HCT116 (cell line): ENCODE data around the gene RASSF5. TPM values are rescaled to one million over a fixed set of nuclear protein-coding genes. Genes with fewer than 3 reads are reported as not detected.

Experiments used
- ATAC-seq: fragments of 200-7000 bp; cut with Tn5 transposase; 2 replicates; pipeline ENCODE4 v1.9.1; 2020; ENCODE audit warnings: mild to moderate bottlenecking, moderate library complexity
- BruUV-seq: library from RNA; stranded (reverse); fragments of 400-500 nt; replicated peaks from 2 replicates; lab custom pipeline; 2021; lab: Mats Ljungman, UMichigan
- CTCF ChIA-PET: fragments of 300-600 bp; sonication (Branson Sonifier 250); formaldehyde crosslinking; loops from one replicate; lab custom pipeline; 2021; ENCODE audit warnings: antibody characterized with exemption; lab: Charles Lee
- POLR2A ChIA-PET: fragments of 300-600, 350-600 bp; sonication (Branson Sonifier 250); formaldehyde crosslinking; loops from one replicate; lab custom pipeline; 2021; ENCODE audit warnings: antibody characterized with exemption; lab: Charles Lee
- RAD21 ChIA-PET, 2 experiments: fragments of 300-600 bp; sonication (Branson Sonifier 250); formaldehyde crosslinking; loops; one replicate each; lab custom pipeline; 2023; ENCODE audit warnings: low total read pairs in 2 of 2; ENCODE audit not compliant: uncharacterized antibody in 2 of 2, unreplicated experiment in 2 of 2, low non-redundant PET in 1 of 2; lab: Charles Lee
- DNase-seq: peaks from one replicate; pipeline ENCODE4 v3.0.0-alpha.2; 2010; ENCODE audit warnings: low read depth, low spot score
- H2AFZ ChIP-seq: fragments of 200-600 bp; shearing (Covaris generic), sonication (generic); 2 replicates; pipeline ENCODE4 v1.6.1; 2017; ENCODE audit warnings: low read depth, mixed run types, mixed read lengths, antibody characterized with exemption, low read length; ENCODE audit not compliant: poor library complexity, severe bottlenecking
- H3K27ac ChIP-seq: 2 replicates; pipeline ENCODE4 v1.5.1; 2012; ENCODE audit warnings: low read depth, low read length
- H3K27me3 ChIP-seq: fragments of 200-600 bp; sonication (generic); 2 replicates; pipeline ENCODE4 v1.6.1; 2016; ENCODE audit warnings: mixed run types, low read length, mixed read lengths; ENCODE audit not compliant: insufficient read depth
- H3K36me3 ChIP-seq, 2 experiments: fragments of 200-500 bp in 1 of 2; fragments of 200-600 bp in 1 of 2; sonication (Bioruptor generic) in 1 of 2; sonication (generic) in 1 of 2; 2 replicates each; pipeline versions ENCODE4 v1.5.1 to v1.6.1; 2014 to 2016; ENCODE audit warnings: low read length in 2 of 2, inconsistent platforms in 1 of 2, mixed read lengths in 1 of 2, mixed run types in 1 of 2; ENCODE audit not compliant: insufficient read depth in 2 of 2, control insufficient read depth in 1 of 2
- H3K4me1 ChIP-seq, 2 experiments: fragments of 200-600 bp in 1 of 2; sonication (generic) in 1 of 2; 2 replicates each; pipeline versions ENCODE4 v1.5.1 to v1.6.1; 2012 to 2017; ENCODE audit warnings: low read length in 2 of 2, inconsistent platforms in 1 of 2, mild to moderate bottlenecking in 1 of 2, mixed read lengths in 1 of 2, mixed run types in 1 of 2, moderate library complexity in 1 of 2; ENCODE audit not compliant: insufficient read depth in 2 of 2, control insufficient read depth in 1 of 2
- H3K4me2 ChIP-seq: fragments of 200-600 bp; sonication (generic); 2 replicates; pipeline ENCODE4 v1.6.1; 2017; ENCODE audit warnings: mixed run types, low read length, mixed read lengths
- H3K4me3 ChIP-seq, 2 experiments: fragments of 200-600 bp in 1 of 2; sonication (generic) in 1 of 2; replicated peaks in 1 of 2; 2 replicates each; pipeline ENCODE4 v1.5.1; 2011 to 2016; ENCODE audit warnings: low read length in 2 of 2, control low read depth in 1 of 2, low read depth in 1 of 2, mild to moderate bottlenecking in 1 of 2, mixed read lengths in 1 of 2, mixed run types in 1 of 2
- H3K79me2 ChIP-seq: fragments of 200-600 bp; sonication (generic); 2 replicates; pipeline ENCODE4 v1.6.1; 2017; ENCODE audit warnings: mild to moderate bottlenecking, mixed run types, low read length, moderate library complexity, mixed read lengths; ENCODE audit not compliant: insufficient read depth
- H3K9ac ChIP-seq: fragments of 200-600 bp; sonication (generic); 2 replicates; pipeline ENCODE4 v1.6.1; 2016; ENCODE audit warnings: low read length, mixed read lengths
- H3K9me2 ChIP-seq: fragments of 200-600 bp; sonication (generic), shearing (Covaris generic); 2 replicates; pipeline ENCODE4 v1.6.1; 2017; ENCODE audit warnings: mixed run types, mild to moderate bottlenecking, moderate library complexity; ENCODE audit not compliant: insufficient read depth
- H3K9me3 ChIP-seq, 2 experiments: fragments of 200-500 bp in 1 of 2; fragments of 200-600 bp in 1 of 2; sonication (Bioruptor generic) in 1 of 2; sonication (generic) in 1 of 2; 2 replicates each; pipeline ENCODE4 v1.6.1; 2014 to 2017; ENCODE audit warnings: low read length in 2 of 2, mixed read lengths in 2 of 2, inconsistent platforms in 1 of 2, low read depth in 1 of 2, mild to moderate bottlenecking in 1 of 2, mixed run types in 1 of 2, moderate library complexity in 1 of 2; ENCODE audit not compliant: control insufficient read depth in 1 of 2, insufficient read depth in 1 of 2
- H4K20me1 ChIP-seq: fragments of 200-600 bp; sonication (generic), shearing (Covaris generic); 2 replicates; pipeline ENCODE4 v1.6.1; 2017; ENCODE audit warnings: mixed run types, mild to moderate bottlenecking, moderate library complexity; ENCODE audit not compliant: insufficient read depth
- CBX3 ChIP-seq: IDR thresholded peaks from 2 replicates; pipeline ENCODE4 v1.6.1; 2012; ENCODE audit warnings: low read depth
- CEBPB ChIP-seq: IDR thresholded peaks from 2 replicates; pipeline ENCODE4 v1.6.1; 2012; ENCODE audit warnings: low read depth
- EGR1 ChIP-seq: IDR thresholded peaks from 2 replicates; pipeline ENCODE4 v1.6.1; 2012; ENCODE audit warnings: low read depth
- ELF1 ChIP-seq: IDR thresholded peaks from 2 replicates; pipeline ENCODE4 v1.6.1; 2012; ENCODE audit warnings: low read depth, borderline replicate concordance
- EZH2 ChIP-seq: fragments of 200-600 bp; sonication (generic); IDR thresholded peaks from 2 replicates; pipeline ENCODE4 v1.6.1; 2017; ENCODE audit warnings: antibody characterized with exemption, mixed run types
- EZH2phosphoT487 ChIP-seq: fragments of 200-600 bp; IDR thresholded peaks from 2 replicates; pipeline ENCODE4 v1.6.1; 2018; ENCODE audit warnings: antibody characterized with exemption, borderline replicate concordance
- FOSL1 ChIP-seq: IDR thresholded peaks from 2 replicates; pipeline ENCODE4 v1.6.1; 2012; ENCODE audit warnings: low read depth
- POLR2A ChIP-seq: IDR thresholded peaks from 2 replicates; pipeline ENCODE4 v1.7.0; 2011; ENCODE audit warnings: borderline replicate concordance; ENCODE audit not compliant: insufficient read depth, insufficient read length; ENCODE audit errors: extremely low read depth
- POLR2AphosphoS5 ChIP-seq: IDR thresholded peaks from 2 replicates; pipeline ENCODE4 v1.6.1; 2011; ENCODE audit warnings: mild to moderate bottlenecking, low read depth, low read length, moderate library complexity
- SP1 ChIP-seq: IDR thresholded peaks from 2 replicates; pipeline ENCODE4 v1.6.1; 2012; ENCODE audit warnings: low read depth
- SRF ChIP-seq: IDR thresholded peaks from 2 replicates; pipeline ENCODE4 v1.6.1; 2012; ENCODE audit warnings: low read depth
- TCF7L2 ChIP-seq: IDR thresholded peaks from 2 replicates; pipeline ENCODE4 v1.7.0; 2011; ENCODE audit warnings: borderline replicate concordance, inconsistent platforms; ENCODE audit not compliant: insufficient read depth, insufficient read length; ENCODE audit errors: extremely low read depth
- YY1 ChIP-seq: IDR thresholded peaks from 2 replicates; pipeline ENCODE4 v1.6.1; 2011; ENCODE audit warnings: low read length, low read depth, moderate library complexity, mild to moderate bottlenecking; ENCODE audit not compliant: insufficient replicate concordance; ENCODE audit errors: extremely low read depth
- ZBTB33 ChIP-seq: IDR thresholded peaks from 2 replicates; pipeline ENCODE4 v1.6.1; 2011; ENCODE audit warnings: mild to moderate bottlenecking, low read length, moderate library complexity; ENCODE audit not compliant: insufficient replicate concordance; ENCODE audit errors: extremely low read depth
- ZFX ChIP-seq: fragments of 450-650 bp; IDR thresholded peaks from 2 replicates; pipeline ENCODE4 v1.6.1; 2017
- ZNF274 ChIP-seq: fragments of 200-500 bp; sonication (Bioruptor generic); IDR thresholded peaks from 2 replicates; pipeline ENCODE4 v1.6.1; 2014; ENCODE audit warnings: mild to moderate bottlenecking, low read depth, low read length, inconsistent platforms
- intact Hi-C: fragments of 100-400 bp; cut with micrococcal nuclease; formaldehyde crosslinking; loops from 2 replicates; pipeline ENCODE4 v1.10.0; 2022
- total RNA-seq: library from RNA; stranded (reverse); gene quantifications from one replicate; pipeline ENCODE4 v1.2.1, GENCODE V29; 2021; ENCODE audit not compliant: unreplicated experiment
- TF ChIP-seq, protein P1 (sequence below): IDR thresholded peaks from 2 replicates; pipeline ENCODE4 v1.6.1; 2012
- TF ChIP-seq, protein P2 (sequence below): IDR thresholded peaks from 2 replicates; pipeline ENCODE4 v1.6.1; 2012
- TF ChIP-seq, protein P3 (sequence below), 3 experiments: fragments of 200-600 bp in 1 of 3; sonication (generic) in 1 of 3; IDR thresholded peaks in 2 of 3; conservative IDR thresholded peaks in 1 of 3; 2 replicates each; pipeline ENCODE4 v1.5.1; 2012 to 2017; ENCODE audit warnings: low read depth in 2 of 3, low read length in 2 of 3, antibody characterized with exemption in 1 of 3, borderline replicate concordance in 1 of 3, control low read depth in 1 of 3, mild to moderate bottlenecking in 1 of 3, mixed read lengths in 1 of 3, mixed run types in 1 of 3, moderate library complexity in 1 of 3; ENCODE audit not compliant: insufficient read depth in 1 of 3
- TF ChIP-seq, protein P4 (sequence below): IDR thresholded peaks from 2 replicates; pipeline ENCODE4 v1.6.1; 2012; ENCODE audit warnings: low read depth

Gene RASSF5
- total RNA-seq, 1 experiment from 2014 or later: 5.4 TPM

GRCh38 chr1:206588492-206588891 lies 81.2 kb downstream of the RASSF5 start:
- ATAC-seq (no peak), DNase-seq (no peak)
- ChIA-PET CTCF (no interaction called here), POLR2A (no interaction called here), RAD21 (no interaction called here)
- Histone ChIP-seq H3K79me2 (no peaks in the 10 kb centered on the region), H3K9me2 (no peaks in the 10 kb centered on the region), H4K20me1 (no peaks in the 10 kb centered on the region), H3K9ac (no peak overlapping the region), H3K4me2 (no peak overlapping the region), H3K4me3 (no peak overlapping the region), H3K9me3 (no peaks in the 10 kb centered on the region), H3K36me3 (peaks cover 4 to 9% of the 10 kb centered on the region in 2 experiments; a peak in 3 of 4 replicates), H2AFZ (no peak overlapping the region), H3K27me3 (no peaks in the 10 kb centered on the region), H3K4me1 (peaks cover 4 to 20% of the 10 kb centered on the region in 2 experiments; a peak in 3 of 4 replicates), H3K27ac (no peak overlapping the region)
- TF ChIP-seq SRF (no peak), ZNF274 (no peak), ELF1 (no peak), EZH2 (no peak), SP1 (no peak), ZFX (no peak), POLR2A (no peak), FOSL1 (no peak), CEBPB (no peak), YY1 (no peak), POLR2AphosphoS5 (no peak), TCF7L2 (no peak), EZH2phosphoT487 (no peak), ZBTB33 (no peak), CBX3 (no peak), EGR1 (no peak)
- TF ChIP-seq, protein P1, sequence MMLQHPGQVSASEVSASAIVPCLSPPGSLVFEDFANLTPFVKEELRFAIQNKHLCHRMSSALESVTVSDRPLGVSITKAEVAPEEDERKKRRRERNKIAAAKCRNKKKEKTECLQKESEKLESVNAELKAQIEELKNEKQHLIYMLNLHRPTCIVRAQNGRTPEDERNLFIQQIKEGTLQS: no peak
- TF ChIP-seq, protein P2, sequence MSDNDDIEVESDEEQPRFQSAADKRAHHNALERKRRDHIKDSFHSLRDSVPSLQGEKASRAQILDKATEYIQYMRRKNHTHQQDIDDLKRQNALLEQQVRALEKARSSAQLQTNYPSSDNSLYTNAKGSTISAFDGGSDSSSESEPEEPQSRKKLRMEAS: no peak
- TF ChIP-seq, protein P3, sequence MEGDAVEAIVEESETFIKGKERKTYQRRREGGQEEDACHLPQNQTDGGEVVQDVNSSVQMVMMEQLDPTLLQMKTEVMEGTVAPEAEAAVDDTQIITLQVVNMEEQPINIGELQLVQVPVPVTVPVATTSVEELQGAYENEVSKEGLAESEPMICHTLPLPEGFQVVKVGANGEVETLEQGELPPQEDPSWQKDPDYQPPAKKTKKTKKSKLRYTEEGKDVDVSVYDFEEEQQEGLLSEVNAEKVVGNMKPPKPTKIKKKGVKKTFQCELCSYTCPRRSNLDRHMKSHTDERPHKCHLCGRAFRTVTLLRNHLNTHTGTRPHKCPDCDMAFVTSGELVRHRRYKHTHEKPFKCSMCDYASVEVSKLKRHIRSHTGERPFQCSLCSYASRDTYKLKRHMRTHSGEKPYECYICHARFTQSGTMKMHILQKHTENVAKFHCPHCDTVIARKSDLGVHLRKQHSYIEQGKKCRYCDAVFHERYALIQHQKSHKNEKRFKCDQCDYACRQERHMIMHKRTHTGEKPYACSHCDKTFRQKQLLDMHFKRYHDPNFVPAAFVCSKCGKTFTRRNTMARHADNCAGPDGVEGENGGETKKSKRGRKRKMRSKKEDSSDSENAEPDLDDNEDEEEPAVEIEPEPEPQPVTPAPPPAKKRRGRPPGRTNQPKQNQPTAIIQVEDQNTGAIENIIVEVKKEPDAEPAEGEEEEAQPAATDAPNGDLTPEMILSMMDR (IDR thresholded peaks at IDR 0.05 in 2 of 3, conservative IDR thresholded peaks at IDR 0.05 in 1 of 3; ENCODE audit: borderline replicate concordance in 1 of 3, insufficient read depth in 1 of 3, low read depth in 2 of 3, low read length in 2 of 3): no peak
- TF ChIP-seq, protein P4, sequence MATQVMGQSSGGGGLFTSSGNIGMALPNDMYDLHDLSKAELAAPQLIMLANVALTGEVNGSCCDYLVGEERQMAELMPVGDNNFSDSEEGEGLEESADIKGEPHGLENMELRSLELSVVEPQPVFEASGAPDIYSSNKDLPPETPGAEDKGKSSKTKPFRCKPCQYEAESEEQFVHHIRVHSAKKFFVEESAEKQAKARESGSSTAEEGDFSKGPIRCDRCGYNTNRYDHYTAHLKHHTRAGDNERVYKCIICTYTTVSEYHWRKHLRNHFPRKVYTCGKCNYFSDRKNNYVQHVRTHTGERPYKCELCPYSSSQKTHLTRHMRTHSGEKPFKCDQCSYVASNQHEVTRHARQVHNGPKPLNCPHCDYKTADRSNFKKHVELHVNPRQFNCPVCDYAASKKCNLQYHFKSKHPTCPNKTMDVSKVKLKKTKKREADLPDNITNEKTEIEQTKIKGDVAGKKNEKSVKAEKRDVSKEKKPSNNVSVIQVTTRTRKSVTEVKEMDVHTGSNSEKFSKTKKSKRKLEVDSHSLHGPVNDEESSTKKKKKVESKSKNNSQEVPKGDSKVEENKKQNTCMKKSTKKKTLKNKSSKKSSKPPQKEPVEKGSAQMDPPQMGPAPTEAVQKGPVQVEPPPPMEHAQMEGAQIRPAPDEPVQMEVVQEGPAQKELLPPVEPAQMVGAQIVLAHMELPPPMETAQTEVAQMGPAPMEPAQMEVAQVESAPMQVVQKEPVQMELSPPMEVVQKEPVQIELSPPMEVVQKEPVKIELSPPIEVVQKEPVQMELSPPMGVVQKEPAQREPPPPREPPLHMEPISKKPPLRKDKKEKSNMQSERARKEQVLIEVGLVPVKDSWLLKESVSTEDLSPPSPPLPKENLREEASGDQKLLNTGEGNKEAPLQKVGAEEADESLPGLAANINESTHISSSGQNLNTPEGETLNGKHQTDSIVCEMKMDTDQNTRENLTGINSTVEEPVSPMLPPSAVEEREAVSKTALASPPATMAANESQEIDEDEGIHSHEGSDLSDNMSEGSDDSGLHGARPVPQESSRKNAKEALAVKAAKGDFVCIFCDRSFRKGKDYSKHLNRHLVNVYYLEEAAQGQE: no peak
- BruUV-seq: no TSS peak
- intact Hi-C loops: no loop called here
